Mucosa of rectum (tissue), 2 donors: Measurements from ENCODE around the gene ERI3.

Source experiments
- H3K27ac ChIP-seq, 2 donors: one replicate each; pipeline ENCODE4 v1.7.0; 2013; ENCODE audit warnings: inconsistent platforms in 2 of 2, low read depth in 2 of 2, low read length in 2 of 2
- H3K27me3 ChIP-seq, 2 donors: one replicate each; pipeline ENCODE4 v1.7.0; 2013; ENCODE audit warnings: low read length in 2 of 2; ENCODE audit not compliant: control insufficient read depth in 2 of 2, insufficient read depth in 2 of 2
- H3K36me3 ChIP-seq, 2 donors: one replicate each; pipeline ENCODE4 v1.7.0; 2013; ENCODE audit warnings: low read length in 2 of 2; ENCODE audit not compliant: control insufficient read depth in 2 of 2, insufficient read depth in 2 of 2
- H3K4me1 ChIP-seq, 2 donors: one replicate each; pipeline ENCODE4 v1.7.0; 2013; ENCODE audit warnings: low read length in 2 of 2, mild to moderate bottlenecking in 1 of 2; ENCODE audit not compliant: control insufficient read depth in 2 of 2, insufficient read depth in 2 of 2
- H3K4me3 ChIP-seq, 2 donors: one replicate each; pipeline ENCODE4 v1.7.0; 2013; ENCODE audit warnings: low read length in 2 of 2
- H3K9ac ChIP-seq, 2 donors: one replicate each; pipeline ENCODE4 v1.7.0; 2013; ENCODE audit warnings: low read length in 2 of 2, low read depth in 1 of 2, mild to moderate bottlenecking in 1 of 2
- H3K9me3 ChIP-seq, 2 donors: one replicate each; pipeline ENCODE4 v1.7.0; 2013; ENCODE audit warnings: low read length in 2 of 2; ENCODE audit not compliant: control insufficient read depth in 2 of 2
- donor health status: healthy.
- donor health status: Normal muscosa, but diverticular disease.

ERI3 gene

GRCh38 chr1:44351289-44351688 is 3.8 kb downstream of the ERI3 start:
- Histone ChIP-seq H3K36me3 (peaks cover 0 to 4% of the 10 kb centered on the region in 2 donors), H3K4me1 (peaks cover 3 to 9% of the 10 kb centered on the region in 2 donors), H3K27me3 (no peaks in the 10 kb centered on the region), H3K27ac (no peak overlapping the region), H3K4me3 (no peak overlapping the region), H3K9me3 (no peaks in the 10 kb centered on the region), H3K9ac (no peak overlapping the region)

GRCh38 chr1:44348061-44348485 is 7.0 kb downstream of the ERI3 start:
- H3K9me3 ChIP-seq, result no peaks in the 10 kb centered on the region
- no peaks in the 10 kb centered on the region for H3K4me1 ChIP-seq
- no peak overlapping the region for H3K27ac ChIP-seq

GRCh38 chr1:44347280-44347679 is 7.8 kb downstream of the ERI3 start:
- no peaks in the 10 kb centered on the region for H3K27me3 ChIP-seq
- H3K36me3 ChIP-seq, result peaks cover 3 to 4% of the 10 kb centered on the region in 2 donors
- H3K27ac ChIP-seq, result no peak overlapping the region
- no peaks in the 10 kb centered on the region for H3K9me3 ChIP-seq
- H3K9ac ChIP-seq, result no peak overlapping the region
- H3K4me3 ChIP-seq, result no peak overlapping the region
- H3K4me1 ChIP-seq, result no peaks in the 10 kb centered on the region

More at GRCh38 chr1:44348061-44348485, 7.0 kb downstream of the ERI3 start:
- Histone ChIP-seq H3K27me3 (no peaks in the 10 kb centered on the region), H3K36me3 (peaks cover 3 to 4% of the 10 kb centered on the region in 2 donors), H3K9ac (no peak overlapping the region), H3K4me3 (no peak overlapping the region)

GRCh38 chr1:44346878-44347277 is 8.2 kb downstream of the ERI3 start:
- Histone ChIP-seq H3K4me1 (no peaks in the 10 kb centered on the region), H3K36me3 (peaks cover under 1 to 3% of the 10 kb centered on the region in 2 donors), H3K27ac (no peak overlapping the region), H3K27me3 (no peaks in the 10 kb centered on the region), H3K9ac (no peak overlapping the region), H3K9me3 (no peaks in the 10 kb centered on the region), H3K4me3 (no peak overlapping the region)

- no peak overlapping the region for H3K4me3 ChIP-seq
- no peaks in the 10 kb centered on the region for H3K9me3 ChIP-seq
- no peak overlapping the region for H3K9ac ChIP-seq
- H3K36me3 ChIP-seq, result peaks cover 0 to 5% of the 10 kb centered on the region in 2 donors
- no peaks in the 10 kb centered on the region for H3K4me1 ChIP-seq
- H3K27ac ChIP-seq, result no peak overlapping the region
- no peaks in the 10 kb centered on the region for H3K27me3 ChIP-seq
Observed at GRCh38 chr1:44346184-44346583, 8.9 kb downstream of the ERI3 start.

- H3K27ac ChIP-seq, result no peak overlapping the region
- no peak overlapping the region for H3K4me3 ChIP-seq
- H3K9ac ChIP-seq, result no peak overlapping the region
Observed at GRCh38 chr1:44345187-44345775, 9.8 kb downstream of the ERI3 start.

GRCh38 chr1:44339731-44340130 is 15.3 kb downstream of the ERI3 start:
- H3K9ac ChIP-seq, result no peak overlapping the region
- no peaks in the 10 kb centered on the region for H3K9me3 ChIP-seq
- no peak overlapping the region for H3K27ac ChIP-seq
- H3K36me3 ChIP-seq, result peaks cover 19 to 27% of the 10 kb centered on the region in 2 donors
- no peak overlapping the region for H3K4me3 ChIP-seq
- no peaks in the 10 kb centered on the region for H3K27me3 ChIP-seq
- no peaks in the 10 kb centered on the region for H3K4me1 ChIP-seq

More at GRCh38 chr1:44345187-44345775, 9.8 kb downstream of the ERI3 start:
- H3K36me3 ChIP-seq, result peaks cover 0 to 5% of the 10 kb centered on the region in 2 donors
- no peaks in the 10 kb centered on the region for H3K4me1 ChIP-seq
- no peaks in the 10 kb centered on the region for H3K9me3 ChIP-seq
- H3K27me3 ChIP-seq, result no peaks in the 10 kb centered on the region

- Histone ChIP-seq H3K4me1 (no peaks in the 10 kb centered on the region), H3K27ac (no peak overlapping the region), H3K9ac (no peak overlapping the region), H3K36me3 (peaks cover 21 to 33% of the 10 kb centered on the region in 2 donors), H3K27me3 (no peaks in the 10 kb centered on the region), H3K9me3 (no peaks in the 10 kb centered on the region), H3K4me3 (no peak overlapping the region)
Observed at GRCh38 chr1:44338136-44338535, 16.9 kb downstream of the ERI3 start.

- no peak overlapping the region for H3K4me3 ChIP-seq
- no peaks in the 10 kb centered on the region for H3K4me1 ChIP-seq
- no peak overlapping the region for H3K9ac ChIP-seq
- H3K27me3 ChIP-seq, result no peaks in the 10 kb centered on the region
- no peaks in the 10 kb centered on the region for H3K9me3 ChIP-seq
- H3K27ac ChIP-seq, result no peak overlapping the region
- H3K36me3 ChIP-seq, result peaks cover 21 to 36% of the 10 kb centered on the region in 2 donors
Observed at GRCh38 chr1:44336668-44337067, 18.4 kb downstream of the ERI3 start.

GRCh38 chr1:44334968-44335367 is 20.1 kb downstream of the ERI3 start:
- Histone ChIP-seq H3K27me3 (no peaks in the 10 kb centered on the region), H3K4me1 (no peaks in the 10 kb centered on the region), H3K4me3 (no peak overlapping the region), H3K36me3 (peaks cover 21 to 35% of the 10 kb centered on the region in 2 donors), H3K9me3 (no peaks in the 10 kb centered on the region), H3K9ac (no peak overlapping the region), H3K27ac (no peak overlapping the region)
